ENCODE results near the gene HBG1. TPM values are rescaled to one million over a fixed set of nuclear protein-coding genes. Genes with fewer than 3 reads are reported as not detected.

The HBG1 gene
- total RNA-seq, 1 experiment from 2014 or later = not detected

DNA sequence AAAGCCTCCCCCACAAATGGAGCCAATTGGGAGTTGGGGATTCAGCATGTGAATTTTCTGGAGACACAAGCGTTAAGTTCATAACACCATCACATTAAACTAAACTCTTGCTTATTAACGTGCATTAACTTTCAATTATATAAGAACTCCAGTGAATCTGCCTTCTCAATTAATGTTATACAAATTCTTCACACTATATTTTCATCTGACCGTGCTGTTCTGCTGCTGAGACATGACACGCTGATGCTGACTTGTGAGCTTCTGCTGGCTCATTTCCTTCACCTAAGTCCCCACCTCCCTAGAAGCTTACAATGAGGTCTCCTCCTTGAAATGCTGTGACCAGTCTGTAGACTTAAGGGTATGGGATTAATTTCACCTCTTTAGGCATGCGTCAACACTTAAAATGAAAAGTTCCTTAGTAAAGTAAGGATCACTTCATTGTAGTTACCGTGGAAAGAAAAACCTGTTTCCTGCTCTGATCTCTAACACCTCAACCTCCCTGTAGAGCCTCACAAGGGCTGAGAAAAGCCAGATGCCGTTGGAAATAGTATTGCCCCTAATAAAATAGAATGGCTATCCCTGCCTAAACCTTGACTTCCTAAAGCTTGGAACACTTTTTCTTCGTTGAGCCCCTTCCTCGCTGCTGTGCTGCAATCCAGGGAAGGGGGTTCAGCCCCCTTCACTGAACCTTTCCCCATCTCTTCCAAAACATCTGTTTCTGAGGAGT, 2.7 kb upstream of the HBG1 start:
- WGBS (ENCODE audit: extremely low coverage, insufficient read length, low lambda C conversion rate) = no CpG with 5 or more reads among the region's 9 CpGs
- Histone ChIP-seq H2AK5ac (ENCODE audit: insufficient read length, low read length) (no peak overlapping the region), H3K9me3 (ENCODE audit: control insufficient read depth, low read depth, low read length) (no peaks in the 10 kb centered on the region), H2BK5ac (ENCODE audit: insufficient read length, low read length) (no peak overlapping the region), H3K4ac (ENCODE audit: low read depth, low read length) (no peak overlapping the region), H3K14ac (ENCODE audit: insufficient read depth, low read length) (no peak overlapping the region), H3K79me2 (ENCODE audit: insufficient read depth, low read length) (no peaks in the 10 kb centered on the region), H4K20me1 (ENCODE audit: control insufficient read depth, insufficient read depth, insufficient read length) (no peaks in the 10 kb centered on the region), H2AFZ (ENCODE audit: low read length) (no peak overlapping the region), H3K4me1 (ENCODE audit: insufficient read depth, low read length) (no peaks in the 10 kb centered on the region), H3K4me2 (ENCODE audit: insufficient read depth, insufficient read length, low read length) (no peak overlapping the region), H2BK15ac (ENCODE audit: low read depth, low read length) (no peak overlapping the region), H2BK20ac (ENCODE audit: low read depth, low read length, poor library complexity, severe bottlenecking) (no peak overlapping the region), H3K27me3 (ENCODE audit: insufficient read depth, low read length) (no peaks in the 10 kb centered on the region; the same call in 1 of the 2 replicates), H3K23ac (ENCODE audit: insufficient read length, low read depth, low read length) (no peak overlapping the region), H3T11ph (ENCODE audit: low read length) (no peak overlapping the region), H4K5ac (ENCODE audit: insufficient read length, low read depth, low read length) (no peak overlapping the region), H2BK120ac (ENCODE audit: low read depth, low read length, poor library complexity, severe bottlenecking) (no peak overlapping the region), H4K8ac (replicated peaks; ENCODE audit: insufficient read length, low read depth, low read length) (no peak overlapping the region), H3K9ac (ENCODE audit: extremely low read depth, insufficient read length, low read length) (no peak overlapping the region), H3K56ac (ENCODE audit: insufficient read length, low read depth, low read length) (no peak overlapping the region), H2BK12ac (ENCODE audit: insufficient read length, low read depth, low read length) (no peak overlapping the region), H3K27ac (ENCODE audit: insufficient read length, low read depth, low read length) (no peak overlapping the region), H3K79me1 (ENCODE audit: insufficient read depth, low read depth, low read length, poor library complexity, severe bottlenecking) (no peaks in the 10 kb centered on the region), H3K18ac (ENCODE audit: insufficient read length, low read depth, low read length) (no peak overlapping the region), H4K91ac (ENCODE audit: insufficient read length, low read depth, low read length) (no peak overlapping the region), H3K23me2 (ENCODE audit: insufficient read length, low read depth, low read length, poor library complexity, severe bottlenecking) (no peaks in the 10 kb centered on the region)
- TF ChIP-seq, protein P1, sequence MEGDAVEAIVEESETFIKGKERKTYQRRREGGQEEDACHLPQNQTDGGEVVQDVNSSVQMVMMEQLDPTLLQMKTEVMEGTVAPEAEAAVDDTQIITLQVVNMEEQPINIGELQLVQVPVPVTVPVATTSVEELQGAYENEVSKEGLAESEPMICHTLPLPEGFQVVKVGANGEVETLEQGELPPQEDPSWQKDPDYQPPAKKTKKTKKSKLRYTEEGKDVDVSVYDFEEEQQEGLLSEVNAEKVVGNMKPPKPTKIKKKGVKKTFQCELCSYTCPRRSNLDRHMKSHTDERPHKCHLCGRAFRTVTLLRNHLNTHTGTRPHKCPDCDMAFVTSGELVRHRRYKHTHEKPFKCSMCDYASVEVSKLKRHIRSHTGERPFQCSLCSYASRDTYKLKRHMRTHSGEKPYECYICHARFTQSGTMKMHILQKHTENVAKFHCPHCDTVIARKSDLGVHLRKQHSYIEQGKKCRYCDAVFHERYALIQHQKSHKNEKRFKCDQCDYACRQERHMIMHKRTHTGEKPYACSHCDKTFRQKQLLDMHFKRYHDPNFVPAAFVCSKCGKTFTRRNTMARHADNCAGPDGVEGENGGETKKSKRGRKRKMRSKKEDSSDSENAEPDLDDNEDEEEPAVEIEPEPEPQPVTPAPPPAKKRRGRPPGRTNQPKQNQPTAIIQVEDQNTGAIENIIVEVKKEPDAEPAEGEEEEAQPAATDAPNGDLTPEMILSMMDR (conservative IDR thresholded peaks at IDR 0.05) = no peak
- Mint-ChIP-seq H3K27me3 (ENCODE audit: low read depth) (peaks cover 34% of the 10 kb centered on the region), H3K27ac (no peak overlapping the region), H3K9me3 (no peaks in the 10 kb centered on the region), H3K4me1 (peaks cover 5 to 6% of the 10 kb centered on the region in 2 experiments), H3K36me3 (ENCODE audit: insufficient read depth in 1 of 3, low read depth in 3 of 3) (no peaks in the 10 kb centered on the region; a peak in 1 of 7 replicates), H3K4me3 (no peak overlapping the region)
- no peak for DNase-seq
